ENCODE data around the gene HGD. TPM values are rescaled to one million over a fixed set of nuclear protein-coding genes. Genes with fewer than 3 reads are reported as not detected.

HGD gene
- total and polyA plus RNA-seq, 2 of the 13 experiments (the other 11 are each of a cell fraction or from before 2014, with no cell fraction given): 265 to 398 TPM

- TF ChIP-seq ZNF350 (CRISPR knock-in tag; IDR thresholded peaks at IDR 0.05; ENCODE audit: borderline replicate concordance, low read depth) (peak; percentile 86), ZFP41 (CRISPR knock-in tag; IDR thresholded peaks at IDR 0.05; ENCODE audit: borderline replicate concordance) (no peak), MED13 (CRISPR knock-in tag; IDR thresholded peaks at IDR 0.05) (no peak), ZFP1 (CRISPR knock-in tag; IDR thresholded peaks at IDR 0.05) (no peak), ZSCAN29 (CRISPR knock-in tag; conservative IDR thresholded peaks at IDR 0.05) (0 out of 2 replicates have a peak, but pooled peaks have one; percentile 51), FOXJ3 (CRISPR knock-in tag; IDR thresholded peaks at IDR 0.05; ENCODE audit: borderline replicate concordance) (no peak), ZNF724P (CRISPR knock-in tag; IDR thresholded peaks at IDR 0.05; ENCODE audit: borderline replicate concordance) (0 out of 2 replicates have a peak, but pooled peaks have one; percentile 76), NONO (IDR thresholded peaks at IDR 0.05) (no peak), NONO (CRISPR knock-in tag; conservative IDR thresholded peaks at IDR 0.05) (no peak), ZNF713 (CRISPR knock-in tag; IDR thresholded peaks at IDR 0.05) (no peak), RORA (CRISPR knock-in tag; IDR thresholded peaks at IDR 0.05) (no peak), ZNF136 (CRISPR knock-in tag; IDR thresholded peaks at IDR 0.05; ENCODE audit: low read depth) (0 out of 2 replicates have a peak, but pooled peaks have one; percentile 72), PLRG1 (conservative IDR thresholded peaks at IDR 0.05) (no peak), DMAP1 (CRISPR knock-in tag; IDR thresholded peaks at IDR 0.05) (peak; percentile 31; the same call in 1 of the 2 replicates), PHF8 (CRISPR knock-in tag; IDR thresholded peaks at IDR 0.05) (peak; percentile 98), ZSCAN30 (CRISPR knock-in tag; IDR thresholded peaks at IDR 0.05) (no peak), PHB2 (IDR thresholded peaks at IDR 0.05; ENCODE audit: partially characterized antibody) (no peak), CBX1 (IDR thresholded peaks at IDR 0.05; ENCODE audit: low read depth) (peak; percentile 76), EP300 (IDR thresholded peaks at IDR 0.05; ENCODE audit: low read depth in 2 of 2, low read length in 2 of 2) (no peak), EP300 (CRISPR knock-in tag; IDR thresholded peaks at IDR 0.05; ENCODE audit: borderline replicate concordance) (no peak), EED (CRISPR knock-in tag; IDR thresholded peaks at IDR 0.05) (peak; percentile 74; the same call in 1 of the 2 replicates), RBM22 (optimal IDR thresholded peaks at IDR 0.05; ENCODE audit: low read length) (no peak), ZBTB46 (CRISPR knock-in tag; IDR thresholded peaks at IDR 0.05; ENCODE audit: borderline replicate concordance) (no peak), RARG (CRISPR knock-in tag; IDR thresholded peaks at IDR 0.05; ENCODE audit: low read depth) (no peak), GLI4 (CRISPR knock-in tag; IDR thresholded peaks at IDR 0.05; ENCODE audit: borderline replicate concordance) (0 out of 2 replicates have a peak, but pooled peaks have one; percentile 59), GTF2F1 (IDR thresholded peaks at IDR 0.05; ENCODE audit: low read length) (no peak)
- TF ChIP-seq, protein P1, sequence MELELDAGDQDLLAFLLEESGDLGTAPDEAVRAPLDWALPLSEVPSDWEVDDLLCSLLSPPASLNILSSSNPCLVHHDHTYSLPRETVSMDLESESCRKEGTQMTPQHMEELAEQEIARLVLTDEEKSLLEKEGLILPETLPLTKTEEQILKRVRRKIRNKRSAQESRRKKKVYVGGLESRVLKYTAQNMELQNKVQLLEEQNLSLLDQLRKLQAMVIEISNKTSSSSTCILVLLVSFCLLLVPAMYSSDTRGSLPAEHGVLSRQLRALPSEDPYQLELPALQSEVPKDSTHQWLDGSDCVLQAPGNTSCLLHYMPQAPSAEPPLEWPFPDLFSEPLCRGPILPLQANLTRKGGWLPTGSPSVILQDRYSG (CRISPR knock-in tag; IDR thresholded peaks at IDR 0.05): no peak
Measured at GRCh38 chr3:120596116-120596852, 85.8 kb downstream of the HGD start, which contains the start of gene NDUFB4 (continued).

All from HepG2 (cell line).